Cardiac muscle cell (in vitro differentiated cells and primary cell): Measurements from ENCODE around the gene S100A5. TPM values are rescaled to one million over a fixed set of nuclear protein-coding genes. Genes with fewer than 3 reads are reported as not detected.
"Not testable (repeated sequence)": the region's sequence is repeated elsewhere in the genome, so short reads cannot be mapped to it uniquely, and the experiment has no call there.

Experiments used
- DNase-seq, 2 donors: peaks; one replicate each; pipeline versions ENCODE4 v3.0.0 to v3.0.0-alpha.2; 2010 to 2017; ENCODE audit warnings: low read depth in 1 of 2, low spot score in 1 of 2
- H3K27ac ChIP-seq: fragments of 200-600 bp; sonication (generic); 2 replicates; pipeline ENCODE4 v1.5.1; 2016
- H3K27me3 ChIP-seq: fragments of 200-600 bp; sonication (generic); 2 replicates; pipeline ENCODE4 v1.6.0; 2016; ENCODE audit warnings: control low read depth
- H3K36me3 ChIP-seq: fragments of 200-600 bp; sonication (generic); 2 replicates; pipeline ENCODE4 v1.5.1; 2016; ENCODE audit warnings: control low read depth
- H3K4me1 ChIP-seq: fragments of 200-600 bp; sonication (generic); 2 replicates; pipeline ENCODE4 v1.8.1; 2017; ENCODE audit warnings: low read depth, mild to moderate bottlenecking, mixed run types
- H3K4me3 ChIP-seq: fragments of 200-600 bp; sonication (generic); 2 replicates; pipeline ENCODE4 v1.5.1; 2016; ENCODE audit warnings: mild to moderate bottlenecking
- H3K9me3 ChIP-seq: fragments of 200-600 bp; sonication (generic); 2 replicates; pipeline ENCODE4 v1.5.1; 2017; ENCODE audit warnings: low read depth, mild to moderate bottlenecking, control low read depth
- CTCF ChIP-seq: IDR thresholded peaks from 2 replicates; pipeline ENCODE4 v1.5.1; 2012; ENCODE audit warnings: low read depth, mild to moderate bottlenecking, low read length
- polyA plus RNA-seq: library from polyadenylated mRNA; unstranded; fragments of >200 nt; fragmentation: Nextera tagmentation; extraction: Ambion mirVana; gene quantifications from 2 replicates; pipeline ENCODE4 v1.2.1, GENCODE V29; 2016
- total RNA-seq: library from RNA; depleted of rRNA; stranded (reverse); fragments of >200 nt; gene quantifications from 2 replicates; pipeline ENCODE4 v1.2.3, GENCODE V29; 2016

S100A5 gene
- total and polyA plus RNA-seq, 2 experiments from 2014 or later, result 0.31 TPM; not detected in 1

- no peaks in the 10 kb centered on the region for H3K9me3 ChIP-seq
- TF ChIP-seq CTCF, result no peak
- H3K27ac ChIP-seq, result no peak overlapping the region
- H3K36me3 ChIP-seq, result no peaks in the 10 kb centered on the region
- DNase-seq, result no peak
- no peaks in the 10 kb centered on the region for H3K27me3 ChIP-seq
- no peak overlapping the region for H3K4me3 ChIP-seq
- H3K4me1 ChIP-seq, result peaks cover 7% of the 10 kb centered on the region
Measured at GRCh38 chr1:153531638-153532037, 9.1 kb downstream of the S100A5 start.

GRCh38 chr1:153527683-153528040, 13.1 kb downstream of the S100A5 start:
- no peak overlapping the region for H3K4me3 ChIP-seq
- no peak for DNase-seq
- H3K9me3 ChIP-seq, result no peaks in the 10 kb centered on the region
- H3K4me1 ChIP-seq, result no peaks in the 10 kb centered on the region
- no peak for TF ChIP-seq CTCF
- no peak overlapping the region for H3K27ac ChIP-seq
- no peaks in the 10 kb centered on the region for H3K36me3 ChIP-seq
- no peaks in the 10 kb centered on the region for H3K27me3 ChIP-seq

- TF ChIP-seq CTCF, result no peak
- H3K9me3 ChIP-seq, result no peaks in the 10 kb centered on the region
- no peak overlapping the region for H3K4me3 ChIP-seq
- H3K36me3 ChIP-seq, result no peaks in the 10 kb centered on the region
- no peaks in the 10 kb centered on the region for H3K4me1 ChIP-seq
- H3K27ac ChIP-seq, result no peak overlapping the region
- no peaks in the 10 kb centered on the region for H3K27me3 ChIP-seq
- no peak for DNase-seq
Measured at GRCh38 chr1:153527023-153527682, 13.6 kb downstream of the S100A5 start.

GRCh38 chr1:153526132-153526543, 14.6 kb downstream of the S100A5 start:
- Histone ChIP-seq H3K36me3 (no peaks in the 10 kb centered on the region), H3K9me3 (no peaks in the 10 kb centered on the region), H3K27me3 (no peaks in the 10 kb centered on the region), H3K27ac (no peak overlapping the region), H3K4me1 (no peaks in the 10 kb centered on the region), H3K4me3 (no peak overlapping the region)
- DNase-seq, result no peak
- no peak for TF ChIP-seq CTCF

- no peaks in the 10 kb centered on the region for H3K4me1 ChIP-seq
- H3K36me3 ChIP-seq, result no peaks in the 10 kb centered on the region
- no peaks in the 10 kb centered on the region for H3K27me3 ChIP-seq
- H3K9me3 ChIP-seq, result no peaks in the 10 kb centered on the region
- no peak for DNase-seq
- TF ChIP-seq CTCF, result no peak
- H3K4me3 ChIP-seq, result no peak overlapping the region
- H3K27ac ChIP-seq, result no peak overlapping the region
Measured at GRCh38 chr1:153525088-153525728, 15.5 kb downstream of the S100A5 start.

- H3K9me3 ChIP-seq, H3K36me3 ChIP-seq, H3K27ac ChIP-seq, H3K4me3 ChIP-seq, DNase-seq, H3K4me1 ChIP-seq, H3K27me3 ChIP-seq: not testable (repeated sequence)
Measured at GRCh38 chr1:153522353-153523048, 18.2 kb downstream of the S100A5 start.

- H3K36me3 ChIP-seq, H3K4me1 ChIP-seq, H3K9me3 ChIP-seq, H3K27me3 ChIP-seq, DNase-seq, H3K4me3 ChIP-seq, H3K27ac ChIP-seq: not testable (repeated sequence)
Measured at GRCh38 chr1:153521808-153522207, 18.9 kb downstream of the S100A5 start.
